IMR-90 (cell line): ENCODE data around the gene HMGCL. TPM values are rescaled to one million over a fixed set of nuclear protein-coding genes. Genes with fewer than 3 reads are reported as not detected.
A peak's percentile ranks its signal among the peaks of the same experiment; 100 is the strongest.

Experiments used
- ATAC-seq: fragments of 200-7000 bp; cut with Tn5 transposase; 2 replicates; pipeline ENCODE4 v1.9.1; 2020; ENCODE audit warnings: low read depth, mild to moderate bottlenecking, moderate library complexity
- BruUV-seq: library from RNA; stranded (reverse); fragments of 400-500 nt; replicated peaks from 2 replicates; lab custom pipeline; 2021; lab: Mats Ljungman, UMichigan
- CTCF ChIA-PET: fragments of 300-600 bp; formaldehyde crosslinking; extraction: SDS; loops from one replicate; lab custom pipeline; 2021; ENCODE audit warnings: antibody characterized with exemption; lab: Yijun Ruan, JAX
- POLR2A ChIA-PET: fragments of 300-600 bp; sonication (Branson Sonifier 250); formaldehyde crosslinking; loops from one replicate; lab custom pipeline; 2022; ENCODE audit warnings: antibody characterized with exemption; ENCODE audit not compliant: unreplicated experiment; lab: Charles Lee
- DNase-seq: peaks from one replicate; pipeline ENCODE4 v3.0.0; 2013
- H2AFZ ChIP-seq: replicated peaks from 2 replicates; pipeline ENCODE3; 2013; ENCODE audit warnings: low read length, mild to moderate bottlenecking; ENCODE audit not compliant: poor library complexity
- H2AK5ac ChIP-seq: 2 replicates; pipeline ENCODE4 v1.6.1; 2013; ENCODE audit warnings: low read depth, low read length, inconsistent platforms
- H2AK9ac ChIP-seq: replicated peaks from 2 replicates; pipeline ENCODE3; 2013; ENCODE audit warnings: mild to moderate bottlenecking, low read depth, low read length, moderate library complexity; ENCODE audit not compliant: poor library complexity
- H2BK120ac ChIP-seq: 2 replicates; pipeline ENCODE4 v1.6.1; 2013; ENCODE audit warnings: low read depth, low read length, inconsistent platforms
- H2BK15ac ChIP-seq: 3 replicates; pipeline ENCODE4 v1.6.1; 2013; ENCODE audit warnings: low read depth, low read length, inconsistent platforms
- H2BK20ac ChIP-seq: 2 replicates; pipeline ENCODE4 v1.6.1; 2013; ENCODE audit warnings: low read depth, mild to moderate bottlenecking, inconsistent platforms, low read length, moderate library complexity
- H2BK5ac ChIP-seq: 2 replicates; pipeline ENCODE4 v1.6.1; 2013; ENCODE audit warnings: mild to moderate bottlenecking, low read depth, low read length, inconsistent platforms; ENCODE audit not compliant: poor library complexity, severe bottlenecking
- H3K14ac ChIP-seq: replicated peaks from 2 replicates; pipeline ENCODE4 v1.6.1; 2013; ENCODE audit warnings: low read depth, low read length, inconsistent platforms
- H3K18ac ChIP-seq: 2 replicates; pipeline ENCODE4 v1.6.1; 2013; ENCODE audit warnings: low read depth, low read length, control low read depth
- H3K23ac ChIP-seq: 2 replicates; pipeline ENCODE4 v1.6.1; 2013; ENCODE audit warnings: low read depth, low read length, inconsistent platforms
- H3K27ac ChIP-seq: 2 replicates; pipeline ENCODE4 v1.5.1; 2013; ENCODE audit warnings: mild to moderate bottlenecking, control low read depth, low read length; ENCODE audit not compliant: insufficient read depth
- H3K27me3 ChIP-seq: 2 replicates; pipeline ENCODE4 v1.6.1; 2013; ENCODE audit warnings: low read length; ENCODE audit not compliant: control insufficient read depth, insufficient read depth
- H3K36me3 ChIP-seq: 2 replicates; pipeline ENCODE4 v1.6.1; 2013; ENCODE audit warnings: low read length, mixed read lengths; ENCODE audit not compliant: control insufficient read depth, insufficient read depth
- H3K4ac ChIP-seq: 2 replicates; pipeline ENCODE4 v1.6.1; 2013; ENCODE audit warnings: low read depth, low read length, inconsistent platforms
- H3K4me1 ChIP-seq: 2 replicates; pipeline ENCODE4 v1.6.1; 2013; ENCODE audit warnings: low read length, mixed read lengths; ENCODE audit not compliant: control insufficient read depth, insufficient read depth
- H3K4me2 ChIP-seq: 2 replicates; pipeline ENCODE4 v1.6.1; 2013; ENCODE audit warnings: low read depth, mild to moderate bottlenecking, control low read depth, low read length, moderate library complexity
- H3K4me3 ChIP-seq: 2 replicates; pipeline ENCODE4 v1.5.1; 2013; ENCODE audit warnings: low read depth, mild to moderate bottlenecking, control low read depth, low read length, moderate library complexity; ENCODE audit not compliant: insufficient read depth
- H3K56ac ChIP-seq: 2 replicates; pipeline ENCODE4 v1.6.1; 2013; ENCODE audit warnings: low read length, inconsistent platforms; ENCODE audit not compliant: insufficient read depth; ENCODE audit errors: extremely low read depth
- H3K79me1 ChIP-seq, 2 experiments: 2 replicates each; pipeline ENCODE4 v1.6.1; 2013; ENCODE audit warnings: low read length in 2 of 2, inconsistent platforms in 1 of 2, low read depth in 1 of 2
- H3K9ac ChIP-seq: 2 replicates; pipeline ENCODE4 v1.6.1; 2013; ENCODE audit warnings: low read depth, low read length, control low read depth
- H3K9me1 ChIP-seq: 2 replicates; pipeline ENCODE4 v1.6.1; 2013; ENCODE audit warnings: low read length, inconsistent platforms; ENCODE audit not compliant: insufficient read depth
- H3K9me3 ChIP-seq: 2 replicates; pipeline ENCODE4 v1.6.1; 2013; ENCODE audit warnings: low read length; ENCODE audit not compliant: control insufficient read depth, insufficient read depth
- H4K20me1 ChIP-seq: 2 replicates; pipeline ENCODE4 v1.6.1; 2013; ENCODE audit warnings: low read length, inconsistent platforms; ENCODE audit not compliant: insufficient read depth
- H4K5ac ChIP-seq: 2 replicates; pipeline ENCODE4 v1.6.1; 2013; ENCODE audit warnings: mild to moderate bottlenecking, low read depth, low read length, control low read depth
- H4K8ac ChIP-seq, 2 experiments: 2 replicates each; pipeline ENCODE4 v1.6.1; 2013; ENCODE audit warnings: low read depth in 2 of 2, low read length in 2 of 2, control low read depth in 1 of 2, inconsistent platforms in 1 of 2
- H4K91ac ChIP-seq: 2 replicates; pipeline ENCODE4 v1.6.1; 2013; ENCODE audit warnings: low read depth, low read length, inconsistent platforms; ENCODE audit not compliant: insufficient read depth
- BHLHE40 ChIP-seq: fragments of 150-350 bp; IDR thresholded peaks from 2 replicates; pipeline ENCODE4 v1.6.1; 2016; ENCODE audit warnings: mild to moderate bottlenecking, low read depth, low read length
- CEBPB ChIP-seq: IDR thresholded peaks from 2 replicates; pipeline ENCODE4 v1.6.1; 2012; ENCODE audit warnings: low read depth, low read length, improper control_type of control experiment
- CHD1 ChIP-seq: IDR thresholded peaks from 2 replicates; pipeline ENCODE4 v1.6.1; 2012; ENCODE audit warnings: low read depth, low read length, improper control_type of control experiment
- FOS ChIP-seq: fragments of 150-350 bp; IDR thresholded peaks from 2 replicates; pipeline ENCODE4 v1.6.1; 2016; ENCODE audit warnings: low read depth, low read length
- MAFK ChIP-seq: IDR thresholded peaks from 2 replicates; pipeline ENCODE4 v1.6.1; 2012; ENCODE audit warnings: low read depth, low read length, improper control_type of control experiment
- MAZ ChIP-seq: IDR thresholded peaks from 2 replicates; pipeline ENCODE4 v1.6.1; 2012; ENCODE audit warnings: low read depth, mild to moderate bottlenecking, low read length, improper control_type of control experiment, moderate library complexity, borderline replicate concordance
- MXI1 ChIP-seq: IDR thresholded peaks from 2 replicates; pipeline ENCODE4 v1.6.1; 2012; ENCODE audit warnings: low read depth, mild to moderate bottlenecking, low read length, moderate library complexity, borderline replicate concordance
- NFE2L2 ChIP-seq: fragments of 150-350 bp; IDR thresholded peaks from 2 replicates; pipeline ENCODE4 v1.6.1; 2016; ENCODE audit warnings: low read depth, mild to moderate bottlenecking, low read length
- POLR2A ChIP-seq: IDR thresholded peaks from 2 replicates; pipeline ENCODE4 v1.6.1; 2012; ENCODE audit warnings: mild to moderate bottlenecking, low read depth, low read length
- RCOR1 ChIP-seq: IDR thresholded peaks from 2 replicates; pipeline ENCODE4 v1.6.1; 2012; ENCODE audit warnings: mild to moderate bottlenecking, low read length, improper control_type of control experiment; ENCODE audit not compliant: insufficient replicate concordance
- RFX5 ChIP-seq: IDR thresholded peaks from 2 replicates; pipeline ENCODE4 v1.8.0; 2012; ENCODE audit warnings: low read depth, mild to moderate bottlenecking, low read length, moderate library complexity
- WGBS, 2 experiments: methylation state at CpG; one replicate each; pipeline versions ENCODE4 v1.1.5 to v1.1.7; 2013; ENCODE audit warnings: missing lambda C conversion rate in 2 of 2; ENCODE audit not compliant: insufficient read length in 1 of 2; ENCODE audit errors: extremely low coverage in 2 of 2; 5-methylcytosine and 5-hydroxymethylcytosine counted together
- dilution Hi-C: fragments of 300-500 bp; cut with HindIII; formaldehyde crosslinking; loops from one replicate; pipeline ENCODE4 v1.14.3; 2018; ENCODE audit warnings: low sequenced_read_pairs; ENCODE audit not compliant: unreplicated experiment
- in situ Hi-C: fragments of 300-500 bp; cut with MboI; formaldehyde crosslinking; loops from 3 replicates; pipeline ENCODE4 v1.14.3; 2019; ENCODE audit warnings: low sequenced_read_pairs, inconsistent platforms, mixed read lengths
- intact Hi-C: fragments of 100-400 bp; cut with micrococcal nuclease; formaldehyde crosslinking; loops from 2 replicates; pipeline ENCODE4 v1.10.0; 2022
- polyA plus RNA-seq, 3 experiments: library from polyadenylated mRNA; depleted of rRNA; stranded (reverse); fragments of >200 nt; gene quantifications; 2 replicates each; pipeline ENCODE4 v1.2.3, GENCODE V29; 2012; ENCODE audit warnings: low replicate concordance in 1 of 3
- total RNA-seq: library from RNA; depleted of rRNA; stranded (reverse); fragments of >200 nt; gene quantifications from 2 replicates; pipeline ENCODE4 v1.2.3, GENCODE V29; 2012
- TF ChIP-seq, protein P1 (sequence below): fragments of 150-350 bp; IDR thresholded peaks from 2 replicates; pipeline ENCODE4 v1.6.1; 2016; ENCODE audit warnings: low read depth, mild to moderate bottlenecking, low read length, moderate library complexity, borderline replicate concordance
- TF ChIP-seq, protein P2 (sequence below): fragments of 150-350 bp; IDR thresholded peaks from 2 replicates; pipeline ENCODE4 v1.6.1; 2017; ENCODE audit warnings: mild to moderate bottlenecking, antibody characterized with exemption, low read length, low read depth
- TF ChIP-seq, protein P3 (sequence below): conservative IDR thresholded peaks from 2 replicates; pipeline ENCODE4 v1.5.1; 2012; ENCODE audit warnings: mild to moderate bottlenecking, low read depth, low read length, improper control_type of control experiment

The HMGCL gene
- total and polyA plus RNA-seq, 2 of the 4 experiments (the other 2 are of a cell fraction) = 30.6 to 33.5 TPM

DNA sequence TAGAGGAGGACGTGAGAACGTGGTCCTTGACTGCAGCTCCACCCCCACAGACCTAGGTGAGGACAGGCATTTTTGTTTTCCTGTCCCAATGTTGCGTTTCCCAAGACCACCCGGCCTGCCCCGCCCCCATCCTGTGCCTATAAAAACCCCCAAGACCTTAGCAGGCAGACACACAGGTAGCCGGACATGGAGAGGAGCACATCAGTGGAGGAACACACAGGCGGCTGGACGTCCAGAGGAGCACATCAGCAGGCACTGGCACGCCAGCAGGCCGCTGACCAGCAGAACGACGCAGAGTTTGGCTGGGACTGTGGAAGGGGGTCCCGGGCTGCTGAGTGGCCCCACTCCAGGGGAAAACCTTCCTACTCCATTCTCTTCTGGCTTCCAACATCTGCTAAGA lies 12.7 kb upstream of the HMGCL start:
- Histone ChIP-seq H2BK5ac (no peak overlapping the region), H3K4me1 (no peaks in the 10 kb centered on the region), H2BK20ac (no peak overlapping the region), H3K36me3 (no peaks in the 10 kb centered on the region), H2AFZ (no peak overlapping the region), H3K9me3 (no peaks in the 10 kb centered on the region), H3K9ac (no peak overlapping the region), H4K8ac (no peak overlapping the region), H3K27me3 (peaks cover 27% of the 10 kb centered on the region), H3K4ac (no peak overlapping the region), H3K14ac (no peak overlapping the region), H3K23ac (no peak overlapping the region), H3K56ac (no peak overlapping the region), H3K79me1 (no peaks in the 10 kb centered on the region), H2AK9ac (no peak overlapping the region), H4K91ac (no peak overlapping the region), H4K20me1 (no peaks in the 10 kb centered on the region), H3K27ac (no peak overlapping the region), H3K4me3 (no peak overlapping the region), H3K9me1 (no peaks in the 10 kb centered on the region), H2BK15ac (no peak overlapping the region), H2AK5ac (no peak overlapping the region), H3K4me2 (peak overlapping the region; percentile 99), H3K18ac (no peak overlapping the region), H4K5ac (no peak overlapping the region), H2BK120ac (no peak overlapping the region)
- intact Hi-C loops (no loop called here), dilution Hi-C loops (no loop called here), in situ Hi-C loops (no loop called here)
- POLR2A ChIA-PET = no interaction called here
- ATAC-seq = no peak
- DNase-seq = no peak
- TF ChIP-seq BHLHE40 (no peak), MAFK (no peak), MXI1 (no peak), CHD1 (no peak), RCOR1 (no peak), POLR2A (no peak), RFX5 (no peak), FOS (no peak), NFE2L2 (no peak), MAZ (no peak), CEBPB (no peak)
- TF ChIP-seq, protein P1, sequence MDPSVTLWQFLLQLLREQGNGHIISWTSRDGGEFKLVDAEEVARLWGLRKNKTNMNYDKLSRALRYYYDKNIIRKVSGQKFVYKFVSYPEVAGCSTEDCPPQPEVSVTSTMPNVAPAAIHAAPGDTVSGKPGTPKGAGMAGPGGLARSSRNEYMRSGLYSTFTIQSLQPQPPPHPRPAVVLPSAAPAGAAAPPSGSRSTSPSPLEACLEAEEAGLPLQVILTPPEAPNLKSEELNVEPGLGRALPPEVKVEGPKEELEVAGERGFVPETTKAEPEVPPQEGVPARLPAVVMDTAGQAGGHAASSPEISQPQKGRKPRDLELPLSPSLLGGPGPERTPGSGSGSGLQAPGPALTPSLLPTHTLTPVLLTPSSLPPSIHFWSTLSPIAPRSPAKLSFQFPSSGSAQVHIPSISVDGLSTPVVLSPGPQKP = no peak
- TF ChIP-seq, protein P2, sequence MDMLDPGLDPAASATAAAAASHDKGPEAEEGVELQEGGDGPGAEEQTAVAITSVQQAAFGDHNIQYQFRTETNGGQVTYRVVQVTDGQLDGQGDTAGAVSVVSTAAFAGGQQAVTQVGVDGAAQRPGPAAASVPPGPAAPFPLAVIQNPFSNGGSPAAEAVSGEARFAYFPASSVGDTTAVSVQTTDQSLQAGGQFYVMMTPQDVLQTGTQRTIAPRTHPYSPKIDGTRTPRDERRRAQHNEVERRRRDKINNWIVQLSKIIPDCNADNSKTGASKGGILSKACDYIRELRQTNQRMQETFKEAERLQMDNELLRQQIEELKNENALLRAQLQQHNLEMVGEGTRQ = no peak
- TF ChIP-seq, protein P3, sequence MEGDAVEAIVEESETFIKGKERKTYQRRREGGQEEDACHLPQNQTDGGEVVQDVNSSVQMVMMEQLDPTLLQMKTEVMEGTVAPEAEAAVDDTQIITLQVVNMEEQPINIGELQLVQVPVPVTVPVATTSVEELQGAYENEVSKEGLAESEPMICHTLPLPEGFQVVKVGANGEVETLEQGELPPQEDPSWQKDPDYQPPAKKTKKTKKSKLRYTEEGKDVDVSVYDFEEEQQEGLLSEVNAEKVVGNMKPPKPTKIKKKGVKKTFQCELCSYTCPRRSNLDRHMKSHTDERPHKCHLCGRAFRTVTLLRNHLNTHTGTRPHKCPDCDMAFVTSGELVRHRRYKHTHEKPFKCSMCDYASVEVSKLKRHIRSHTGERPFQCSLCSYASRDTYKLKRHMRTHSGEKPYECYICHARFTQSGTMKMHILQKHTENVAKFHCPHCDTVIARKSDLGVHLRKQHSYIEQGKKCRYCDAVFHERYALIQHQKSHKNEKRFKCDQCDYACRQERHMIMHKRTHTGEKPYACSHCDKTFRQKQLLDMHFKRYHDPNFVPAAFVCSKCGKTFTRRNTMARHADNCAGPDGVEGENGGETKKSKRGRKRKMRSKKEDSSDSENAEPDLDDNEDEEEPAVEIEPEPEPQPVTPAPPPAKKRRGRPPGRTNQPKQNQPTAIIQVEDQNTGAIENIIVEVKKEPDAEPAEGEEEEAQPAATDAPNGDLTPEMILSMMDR = no peak
- BruUV-seq = no TSS peak
- CTCF ChIA-PET = interaction anchor here (0.5 kb wide), 1 partner anchor 209 kb away, joined by 3 read pairs; no protein-coding TSS in a partner anchor
- no CpG with 5 or more reads among the region's 13 CpGs for WGBS, 2 experiments
